K562 (cell line): Measurements from ENCODE around the gene RANGAP1. TPM values are rescaled to one million over a fixed set of nuclear protein-coding genes. Genes with fewer than 3 reads are reported as not detected.

Experiments used
- ATAC-seq: fragments of 200-7000 bp; cut with Tn5 transposase; 3 replicates; pipeline ENCODE4 v1.9.1; 2020; ENCODE audit warnings: moderate library complexity
- BruUV-seq: library from RNA; stranded (reverse); fragments of 400-500 nt; replicated peaks from 2 replicates; lab custom pipeline; 2021; lab: Mats Ljungman, UMichigan
- CTCF ChIA-PET: fragments of 300-600 bp; formaldehyde crosslinking; extraction: SDS; loops from one replicate; lab custom pipeline; 2021; ENCODE audit warnings: low intra/inter-chr PET ratio; lab: Yijun Ruan, JAX
- POLR2A ChIA-PET: fragments of 300-600, 350-650 bp; sonication (Branson Sonifier 250); formaldehyde crosslinking; extraction: SDS; loops from one replicate; lab custom pipeline; 2021; ENCODE audit warnings: antibody characterized with exemption, inconsistent platforms; lab: Yijun Ruan, JAX
- DNase-seq, 4 experiments: peaks; one replicate each; pipeline versions ENCODE4 v3.0.0 to v3.0.0-alpha.2; 2011 to 2018; ENCODE audit warnings: low spot score in 3 of 4, mixed read lengths in 3 of 4; ENCODE audit errors: extremely low read depth in 1 of 4
- FAIRE-seq: peaks from 2 replicates; lab custom pipeline; 2011; peaks lifted over from hg19 to GRCh38; lab: Jason Lieb, UNC
- H2AFZ ChIP-seq: 2 replicates; pipeline ENCODE4 v1.6.0; 2011; ENCODE audit warnings: low read depth, low read length, control low read depth, inconsistent platforms
- H3K27ac ChIP-seq: fragments of 200-600 bp; 3 replicates; pipeline ENCODE4 v1.8.0; 2011; ENCODE audit warnings: low read depth, mild to moderate bottlenecking, control low read depth, inconsistent platforms, low read length, moderate library complexity, mixed read lengths; ENCODE audit errors: extremely low read depth
- H3K27me3 ChIP-seq, 2 experiments: fragments of 300-600 bp in 1 of 2; 2 replicates in 1 of 2; 3 replicates in 1 of 2; pipeline versions ENCODE4 v1.6.0 to v1.8.0; 2011; ENCODE audit warnings: inconsistent platforms in 2 of 2, low read length in 2 of 2, mild to moderate bottlenecking in 1 of 2, mixed read lengths in 1 of 2, moderate library complexity in 1 of 2; ENCODE audit not compliant: control insufficient read depth in 2 of 2, insufficient read depth in 2 of 2
- H3K36me3 ChIP-seq: fragments of 300-600 bp; 3 replicates; pipeline ENCODE4 v1.8.0; 2011; ENCODE audit warnings: mild to moderate bottlenecking, low read length, inconsistent platforms; ENCODE audit not compliant: control insufficient read depth, insufficient read depth
- H3K4me1 ChIP-seq, 2 experiments: fragments of 200-600 bp in 1 of 2; replicated peaks in 1 of 2; 2 replicates in 1 of 2; 3 replicates in 1 of 2; pipeline versions ENCODE4 v1.5.1 to v1.8.0; 2011; ENCODE audit warnings: inconsistent platforms in 2 of 2, low read length in 2 of 2, mild to moderate bottlenecking in 1 of 2, mixed read lengths in 1 of 2, moderate library complexity in 1 of 2; ENCODE audit not compliant: control insufficient read depth in 2 of 2, insufficient read depth in 2 of 2
- H3K4me2 ChIP-seq: 2 replicates; pipeline ENCODE4 v1.6.1; 2011; ENCODE audit warnings: low read length, control low read depth, inconsistent platforms, mixed read lengths; ENCODE audit not compliant: insufficient read depth
- H3K4me3 ChIP-seq: fragments of 200-600 bp; sonication (generic), shearing (Covaris generic); 2 replicates; pipeline ENCODE4 v1.5.1; 2016; ENCODE audit warnings: control low read depth, inconsistent platforms
- H3K79me2 ChIP-seq: fragments of 200-600 bp; 3 replicates; pipeline ENCODE4 v1.8.0; 2011; ENCODE audit warnings: low read length, inconsistent platforms; ENCODE audit not compliant: control insufficient read depth, insufficient read depth
- H3K9ac ChIP-seq, 2 experiments: 2 replicates each; pipeline versions ENCODE4 v1.6.0 to v1.6.1; 2011; ENCODE audit warnings: low read depth in 2 of 2, low read length in 2 of 2, control low read depth in 1 of 2, inconsistent platforms in 1 of 2, mild to moderate bottlenecking in 1 of 2, mixed read lengths in 1 of 2; ENCODE audit not compliant: insufficient read depth in 1 of 2
- H3K9me1 ChIP-seq: one replicate; pipeline ENCODE4 v1.6.0; 2011; ENCODE audit warnings: inconsistent platforms, mild to moderate bottlenecking, low read length, moderate library complexity; ENCODE audit not compliant: control insufficient read depth, insufficient read depth
- H3K9me3 ChIP-seq: replicated peaks from 2 replicates; pipeline ENCODE4 v1.5.1; 2011; ENCODE audit warnings: low read depth, low read length, inconsistent platforms; ENCODE audit not compliant: control insufficient read depth, insufficient read depth
- H4K20me1 ChIP-seq: replicated peaks from 2 replicates; pipeline ENCODE4 v1.6.1; 2011; ENCODE audit warnings: low read length, inconsistent platforms, mixed read lengths; ENCODE audit not compliant: control insufficient read depth, insufficient read depth
- NR2C2 ChIP-seq, 2 experiments: fragments of 200-800 bp in 1 of 2; sonication (Bioruptor generic) in 1 of 2; sonication (generic) in 1 of 2; formaldehyde crosslinking in 1 of 2; IDR thresholded peaks; 2 replicates each; pipeline versions ENCODE4 v1.6.1 to v1.8.0; 2016 to 2022; ENCODE audit warnings: mild to moderate bottlenecking in 1 of 2, missing compliant biosample characterization in 1 of 2, missing genetic modification characterization in 1 of 2, missing genetic modification reagents in 1 of 2
- RBFOX2 ChIP-seq: fragments of 200-400 bp; formaldehyde crosslinking; IDR thresholded peaks from 2 replicates; pipeline ENCODE4 v1.6.1; 2017; ENCODE audit warnings: low read depth, mild to moderate bottlenecking, low read length, moderate library complexity
- THRA ChIP-seq: fragments of 450-650 bp; IDR thresholded peaks from 2 replicates; pipeline ENCODE4 v1.6.1; 2017; ENCODE audit warnings: mild to moderate bottlenecking, moderate library complexity
- ZNF655 ChIP-seq: fragments of 250-450 bp; sonication (Bioruptor Pico); IDR thresholded peaks from 2 replicates; pipeline ENCODE4 v1.5.0; 2021
- ZNF76 ChIP-seq: fragments of 250-450 bp; sonication (Bioruptor Pico); IDR thresholded peaks from 2 replicates; pipeline ENCODE4 v1.4.0; 2020; ENCODE audit warnings: mild to moderate bottlenecking, moderate library complexity, borderline replicate concordance
- WGBS: fragments of 100-300 bp; shearing (Covaris generic); methylation state at CpG from one replicate; pipeline ENCODE4 v1.1.6; 2016; ENCODE audit warnings: low coverage, mixed read lengths; ENCODE audit not compliant: insufficient coverage; ENCODE audit errors: missing lambda C conversion rate; 5-methylcytosine and 5-hydroxymethylcytosine counted together
- in situ Hi-C: fragments of 300-500 bp; cut with MboI; formaldehyde crosslinking; loops from 4 replicates; pipeline ENCODE4 v1.15.0; 2018; ENCODE audit warnings: inconsistent platforms, mixed read lengths
- intact Hi-C: fragments of 100-400 bp; cut with micrococcal nuclease; formaldehyde crosslinking; loops from 2 replicates; pipeline ENCODE4 v1.14.2; 2022
- polyA plus RNA-seq, 8 experiments: library from polyadenylated mRNA; depleted of rRNA in 4 of 8; stranded (reverse) in 5 of 8; unstranded in 3 of 8; fragments of >200 nt; fragmentation: Nextera tagmentation in 2 of 8; fragmentation: Illumina TruSeq in 1 of 8; extraction: Ambion mirVana in 2 of 8; extraction: Trizol in 1 of 8; gene quantifications; 2 replicates each; pipeline versions ENCODE4 v1.2.1 to v1.2.3, GENCODE V29; 2011 to 2014; ENCODE audit warnings: inconsistent platforms in 1 of 8, missing spikeins in 1 of 8
- total RNA-seq, 7 experiments: library from RNA; depleted of rRNA in 6 of 7; stranded (reverse); fragments of >200 nt in 6 of 7; fragmentation: Illumina TruSeq in 2 of 7; extraction: Trizol in 2 of 7; gene quantifications; 2 replicates each; pipeline versions ENCODE4 v1.2.1 to v1.2.3, GENCODE V29; 2011 to 2021; ENCODE audit warnings: low replicate concordance in 1 of 7

The RANGAP1 gene
- total and polyA plus RNA-seq, 9 of the 15 experiments (the other 6 are each of a cell fraction or from before 2014, with no cell fraction given): 2.1 to 104 (median 50.6) TPM

GRCh38 chr22:41284465-41284864, 1.5 kb downstream of the RANGAP1 start (continued):
- TF ChIP-seq ZNF76 (CRISPR knock-in tag) (no peak), NR2C2 (CRISPR knock-in tag; IDR thresholded peaks at IDR 0.05) (no peak), NR2C2 (tag; IDR thresholded peaks at IDR 0.05) (no peak)
- TF ChIP-seq, all 486 proteins: peak for 0

- Histone ChIP-seq H2AFZ (no peak overlapping the region), H3K9me1 (no peaks in the 10 kb centered on the region), H3K27ac (no peak overlapping the region), H3K79me2 (peaks cover 40% of the 10 kb centered on the region), H3K4me2 (no peak overlapping the region), H3K4me1 (peaks cover 0 to 15% of the 10 kb centered on the region in 2 experiments; a peak in 3 of 5 replicates), H3K36me3 (peaks cover 76% of the 10 kb centered on the region), H3K4me3 (no peak overlapping the region), H3K27me3 (no peaks in the 10 kb centered on the region), H4K20me1 (no peaks in the 10 kb centered on the region), H3K9ac (no peak overlapping the region), H3K9me3 (no peaks in the 10 kb centered on the region)
- in situ Hi-C loops (no loop called here), intact Hi-C loops (loop anchor here (10.0 kb wide), 1 partner anchor 184 kb away; the partner anchor contains the start of genes ACO2 and PHF5A)
- POLR2A ChIA-PET: interaction anchor here (0.8 kb wide), 1 partner anchor 16 kb away, joined by 3 read pairs; no protein-coding TSS in a partner anchor
- no TSS peak for BruUV-seq
- ATAC-seq: no peak
- no peak for DNase-seq
- TF ChIP-seq ZNF655 (CRISPR knock-in tag) (no peak), RBFOX2 (0 out of 2 replicates have a peak, but pooled peaks have one; percentile 9), THRA (no peak)
- CTCF ChIA-PET: no interaction called here
- no peak for FAIRE-seq
- 100% methylated on average over 2 of the region's 2 CpGs for whole genome bisulfite sequencing
Observed at GRCh38 chr22:41280854-41281253, 5.1 kb downstream of the RANGAP1 start.
